ENCODE results near the gene DRC7.
"Not testable (repeated sequence)": the region's sequence is repeated elsewhere in the genome, so short reads cannot be mapped to it uniquely, and the experiment has no call there.

DRC7 gene

DNA sequence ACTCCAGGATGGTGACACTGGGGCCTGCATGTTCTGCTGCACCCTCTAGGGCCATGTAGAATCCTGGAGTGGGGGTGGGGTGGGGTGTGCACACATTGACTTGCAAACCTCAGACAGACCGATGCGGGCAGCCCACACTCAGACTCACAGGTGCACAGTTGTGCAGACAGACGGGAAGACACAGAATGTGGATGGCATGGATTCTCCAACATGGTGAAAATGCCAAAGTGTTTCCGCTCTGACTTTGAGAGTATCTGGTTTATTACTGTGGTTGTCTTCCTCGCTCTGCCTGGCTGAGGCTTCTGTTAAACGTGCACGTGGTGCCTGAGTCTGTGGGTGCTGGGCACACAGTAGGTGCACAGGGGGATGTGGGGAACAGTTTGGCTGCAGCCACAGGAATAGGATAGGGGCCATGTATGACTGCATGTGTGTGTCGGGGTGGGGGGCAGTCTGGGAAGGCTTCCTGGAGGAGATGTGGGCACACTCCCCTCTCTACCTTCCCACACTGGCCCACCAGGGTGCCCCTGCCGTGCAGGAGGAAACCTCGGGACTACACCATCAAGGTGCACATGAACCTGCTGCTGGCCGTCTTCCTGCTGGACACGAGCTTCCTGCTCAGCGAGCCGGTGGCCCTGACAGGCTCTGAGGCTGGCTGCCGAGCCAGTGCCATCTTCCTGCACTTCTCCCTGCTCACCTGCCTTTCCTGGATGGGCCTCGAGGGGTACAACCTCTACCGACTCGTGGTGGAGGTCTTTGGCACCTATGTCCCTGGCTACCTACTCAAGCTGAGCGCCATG, 35.5 kb upstream of the DRC7 start:
- DNase-seq (ENCODE audit: low read depth in 3 of 3, low spot score in 1 of 3), result no peak

GRCh38 chr16:57660715-57661463, 33.7 kb upstream of the DRC7 start:
- DNase-seq (ENCODE audit: low read depth in 3 of 3, low spot score in 1 of 3), result no peak

- DNase-seq (ENCODE audit: low read depth in 3 of 3, low spot score in 1 of 3), result no peak
These were observed 33.1 kb upstream of the DRC7 start for GRCh38 chr16:57661510-57661909.

DNA sequence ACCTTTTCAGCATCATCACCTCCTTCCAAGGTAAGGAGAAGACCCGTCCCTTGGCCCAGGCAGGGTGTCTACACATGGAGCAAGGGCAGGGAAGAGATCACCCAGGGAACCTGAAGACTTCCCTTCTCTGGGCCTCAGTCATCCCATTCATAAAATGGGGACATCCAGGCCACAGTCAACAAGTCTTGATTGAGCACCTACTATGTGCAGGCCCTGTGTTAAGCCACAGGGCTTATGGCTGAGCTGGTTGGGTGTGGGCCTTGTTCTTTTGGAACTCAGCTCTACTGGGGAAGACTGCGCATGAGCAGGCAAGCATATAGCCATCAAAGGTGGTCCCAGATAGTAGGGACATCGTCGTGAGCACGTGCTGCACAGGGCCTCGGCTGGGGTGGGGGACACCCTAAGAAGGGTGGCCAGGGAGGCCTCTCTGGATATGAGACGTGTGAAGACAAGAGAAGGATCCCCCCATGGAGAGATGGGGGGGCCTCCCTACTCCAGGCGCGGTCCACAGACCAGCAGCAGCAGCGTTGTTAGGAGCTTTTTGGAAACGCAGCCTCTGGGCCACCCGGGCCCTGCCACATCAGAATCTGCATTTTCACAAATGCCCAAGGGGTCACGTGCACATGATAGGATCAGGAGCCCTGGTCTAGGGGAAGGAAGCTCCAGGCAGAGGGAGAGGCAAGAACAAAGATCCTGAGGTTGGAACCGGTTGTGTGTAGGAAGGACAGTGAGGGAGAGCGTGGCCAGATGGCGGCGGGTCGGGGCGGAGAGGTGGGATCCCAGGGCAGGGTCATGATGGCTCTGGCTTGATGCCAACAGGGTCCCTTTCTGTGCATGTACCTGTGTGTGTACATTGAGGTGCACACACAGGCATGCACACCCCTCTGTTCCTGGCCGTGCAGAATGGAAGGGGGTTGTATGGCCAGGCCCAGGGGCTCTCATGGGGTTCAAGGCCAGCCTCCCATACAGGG, 32.4 kb upstream of the DRC7 start:
- no peak for DNase-seq (ENCODE audit: low read depth in 3 of 3, low spot score in 1 of 3)

GRCh38 chr16:57663436-57663835, 31.2 kb upstream of the DRC7 start:
- DNase-seq (ENCODE audit: low read depth in 3 of 3, low spot score in 1 of 3), result no peak

DNA sequence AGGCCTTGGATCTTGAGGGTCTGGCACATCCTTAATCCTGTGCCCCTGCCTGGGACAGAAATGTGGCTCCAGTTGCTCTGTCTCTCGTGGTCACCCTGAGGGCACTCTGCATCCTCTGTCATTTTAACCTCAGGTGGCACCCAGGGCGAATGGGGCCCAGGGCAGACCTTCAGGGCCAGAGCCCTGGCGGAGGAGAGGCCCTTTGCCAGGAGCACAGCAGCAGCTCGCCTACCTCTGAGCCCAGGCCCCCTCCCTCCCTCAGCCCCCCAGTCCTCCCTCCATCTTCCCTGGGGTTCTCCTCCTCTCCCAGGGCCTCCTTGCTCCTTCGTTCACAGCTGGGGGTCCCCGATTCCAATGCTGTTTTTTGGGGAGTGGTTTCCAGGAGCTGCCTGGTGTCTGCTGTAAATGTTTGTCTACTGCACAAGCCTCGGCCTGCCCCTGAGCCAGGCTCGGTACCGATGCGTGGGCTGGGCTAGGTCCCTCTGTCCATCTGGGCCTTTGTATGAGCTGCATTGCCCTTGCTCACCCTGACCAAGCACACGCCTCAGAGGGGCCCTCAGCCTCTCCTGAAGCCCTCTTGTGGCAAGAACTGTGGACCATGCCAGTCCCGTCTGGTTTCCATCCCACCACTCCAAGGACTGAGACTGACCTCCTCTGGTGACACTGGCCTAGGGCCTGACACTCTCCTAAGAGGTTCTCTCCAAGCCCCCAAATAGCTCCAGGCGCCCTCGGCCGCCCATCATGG, 30.5 kb upstream of the DRC7 start:
- no peak for DNase-seq (ENCODE audit: low read depth in 3 of 3, low spot score in 1 of 3)

DNA sequence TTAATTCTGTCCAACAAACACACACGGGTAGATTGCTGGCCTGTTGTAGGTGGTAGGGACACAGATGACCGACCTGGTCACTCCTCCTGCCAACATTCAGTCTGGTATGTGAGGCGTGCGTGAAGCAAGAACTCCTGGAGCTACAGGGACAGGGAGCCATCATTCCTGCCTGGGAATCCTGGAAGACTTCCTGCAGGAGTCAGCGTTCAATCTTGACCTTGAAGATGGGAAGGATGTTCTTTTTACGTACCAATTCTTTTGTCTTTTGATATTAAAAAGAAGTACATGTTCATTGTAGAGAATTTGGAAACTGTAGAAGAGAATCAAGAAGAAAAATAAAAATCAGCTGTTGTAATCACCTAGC, 30.0 kb upstream of the DRC7 start:
- DNase-seq (ENCODE audit: low read depth in 3 of 3, low spot score in 1 of 3), result no peak

DNA sequence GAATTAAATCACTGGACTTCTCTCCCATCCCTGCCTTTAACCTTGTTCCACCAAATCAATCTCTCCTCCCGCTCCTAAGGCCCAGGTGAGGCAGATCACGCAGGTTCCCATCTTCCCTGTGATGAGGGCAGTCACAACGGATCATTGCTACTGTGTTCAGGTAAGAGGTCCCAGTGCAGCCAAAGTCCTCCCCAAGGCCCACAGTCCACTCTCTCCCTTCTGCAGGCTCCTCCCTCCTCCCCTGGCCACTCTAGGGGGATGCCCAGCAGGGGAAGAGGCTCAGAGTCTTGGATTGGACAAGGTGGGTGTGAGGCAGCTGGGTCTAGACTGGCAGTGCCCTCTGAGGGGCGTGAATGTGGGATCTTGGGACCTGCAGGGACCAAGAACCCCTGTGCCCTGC, 29.1 kb upstream of the DRC7 start:
- DNase-seq (ENCODE audit: low read depth in 3 of 3, low spot score in 1 of 3), result no peak

GRCh38 chr16:57666353-57667047, 28.1 kb upstream of the DRC7 start:
- DNase-seq (ENCODE audit: low read depth in 3 of 3, low spot score in 1 of 3), result no peak

DNA sequence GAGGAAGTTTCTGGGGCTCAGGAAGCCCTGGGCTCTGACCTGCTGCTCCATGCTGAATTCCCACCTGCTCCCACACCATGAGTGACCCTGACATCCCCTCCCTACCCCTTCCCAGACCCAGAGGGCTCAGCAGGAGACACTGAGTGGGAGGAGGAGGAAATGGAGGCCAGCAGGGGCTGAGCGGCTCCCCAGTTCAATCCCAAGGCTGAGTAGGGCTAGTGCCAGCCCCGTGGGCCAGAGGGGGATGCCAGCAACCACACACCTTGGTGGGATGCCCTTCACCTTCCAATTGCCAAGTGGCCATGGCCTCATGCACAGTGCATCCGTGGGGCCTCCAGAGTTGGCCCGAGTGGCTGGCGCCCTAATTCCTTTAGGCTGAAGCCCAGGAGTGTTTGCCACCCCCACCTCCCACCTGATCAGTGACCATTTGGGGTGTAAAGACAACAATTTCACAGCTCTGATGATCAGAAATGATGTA, 27.5 kb upstream of the DRC7 start:
- DNase-seq (ENCODE audit: low read depth in 3 of 3, low spot score in 1 of 3), result no peak

DNA sequence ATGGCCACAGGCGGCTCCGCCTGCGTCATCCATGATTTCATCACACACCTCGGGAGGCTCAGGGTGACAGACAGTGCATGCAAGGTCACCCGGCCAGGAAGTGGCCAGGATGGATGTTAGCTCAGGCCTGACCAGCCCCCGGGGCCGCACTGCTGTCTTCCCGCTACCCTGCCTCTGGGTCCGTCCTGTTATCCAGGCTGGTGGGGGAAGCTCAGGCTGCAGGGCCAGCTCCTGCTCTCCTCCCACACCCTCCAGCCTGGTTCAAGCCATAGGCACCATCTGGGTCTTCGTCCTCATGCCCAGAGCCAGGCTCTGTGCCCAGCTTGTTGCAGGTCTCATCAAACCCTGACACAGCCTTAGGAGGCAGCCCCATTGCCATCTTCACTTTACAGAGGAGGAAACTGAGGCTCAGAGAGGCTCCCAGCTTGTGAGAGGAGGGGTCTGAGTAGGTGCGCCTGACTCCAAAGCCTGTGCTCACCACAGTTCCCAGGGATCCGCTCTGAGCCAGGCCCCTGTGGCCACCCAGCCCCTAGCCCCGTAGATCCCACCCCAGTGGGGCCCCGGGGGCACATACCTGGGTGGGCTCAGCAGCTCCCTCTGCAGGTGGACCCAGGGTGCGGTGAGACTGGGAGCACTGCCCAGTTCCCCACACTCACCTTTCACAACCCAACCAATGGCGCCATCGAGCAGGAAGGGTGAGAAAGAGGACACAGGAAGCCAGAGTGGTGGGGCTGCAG, 26.9 kb upstream of the DRC7 start:
- no peak for DNase-seq (ENCODE audit: low read depth in 3 of 3, low spot score in 1 of 3)

- DNase-seq (ENCODE audit: low read depth in 3 of 3, low spot score in 1 of 3), result no peak
These were observed 26.4 kb upstream of the DRC7 start, which contains the start of gene ADGRG3 for GRCh38 chr16:57668263-57668571. ADGRG3 (plus strand) TSS chr16:57668306; CDS start chr16:57668348, 42 bp downstream.

DNA sequence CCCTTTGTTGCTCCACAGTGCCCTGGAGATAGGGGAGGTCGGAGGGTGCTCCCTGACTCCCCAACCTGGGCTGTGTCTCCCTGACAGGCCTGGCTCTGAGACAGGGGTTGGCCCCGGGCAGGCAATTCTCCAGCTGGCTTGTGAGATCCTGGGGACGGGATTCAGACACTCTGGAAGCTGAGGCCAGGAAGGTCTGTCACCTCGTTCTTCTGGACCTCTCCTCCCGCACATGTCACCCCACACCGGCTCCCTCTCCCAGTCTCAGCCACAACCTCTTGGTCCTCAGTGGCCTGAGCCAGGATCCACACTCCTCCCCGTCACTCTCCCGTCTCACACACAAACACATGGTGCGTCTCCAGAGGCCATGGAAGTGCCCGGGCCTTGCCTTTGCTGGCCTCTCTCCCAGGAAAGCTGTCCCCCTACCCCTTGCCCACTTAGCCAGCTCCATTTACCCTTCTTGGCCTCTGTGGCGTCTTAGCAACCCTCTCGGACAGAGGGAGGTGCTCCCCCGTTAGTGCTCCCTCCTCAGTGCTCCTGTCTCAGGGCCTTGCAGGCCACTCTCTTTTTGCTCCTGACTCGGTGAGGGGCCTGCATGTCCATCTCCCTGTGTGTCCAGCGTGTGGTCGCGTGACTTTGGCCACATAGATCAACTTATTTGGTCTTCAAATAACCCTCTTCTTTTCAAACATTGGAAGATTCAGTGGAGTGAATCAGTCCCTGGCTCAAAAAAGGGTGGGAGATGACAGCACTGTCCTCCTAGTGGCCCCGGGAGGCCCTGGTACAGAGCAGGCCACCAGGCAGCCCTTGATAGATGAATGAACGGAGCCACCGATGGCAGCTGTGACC, 25.8 kb upstream of the DRC7 start:
- no peak for DNase-seq (ENCODE audit: low read depth in 3 of 3, low spot score in 1 of 3)

DNA sequence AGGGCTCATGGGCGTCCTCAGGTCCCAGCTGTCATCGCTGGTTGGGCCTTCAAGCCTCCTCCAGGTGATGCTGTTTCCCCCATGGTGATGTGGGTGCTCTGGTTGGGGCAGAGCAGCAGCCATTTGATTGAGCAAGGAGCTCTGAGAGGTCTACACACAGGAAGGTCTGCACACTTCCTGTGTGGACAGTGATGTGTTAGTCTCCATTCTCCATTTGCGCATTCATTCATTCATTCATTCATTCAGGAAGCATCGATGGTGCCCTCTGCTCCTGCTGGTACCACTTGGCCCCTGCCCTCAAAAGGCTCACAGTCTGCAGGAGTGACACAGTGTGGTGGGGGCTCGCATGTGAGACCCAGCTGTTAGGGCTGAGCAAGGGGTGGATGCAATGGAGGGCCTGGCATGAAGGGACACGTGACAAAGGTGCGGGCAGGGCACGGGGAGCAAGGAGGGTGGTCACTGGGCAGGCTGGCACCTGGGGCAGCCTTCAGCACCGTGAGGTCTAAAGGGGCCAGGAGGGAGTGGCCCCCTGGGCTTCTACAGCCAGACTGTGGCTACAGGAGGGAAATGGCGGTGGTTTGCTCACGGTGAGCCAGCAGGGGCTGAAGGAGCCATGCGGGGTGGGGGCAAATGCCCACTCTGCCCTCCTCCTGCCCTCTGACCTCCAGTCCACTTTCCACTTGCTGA, 25.0 kb upstream of the DRC7 start:
- DNase-seq (ENCODE audit: low read depth in 3 of 3, low spot score in 1 of 3), result no peak

- no peak for DNase-seq (ENCODE audit: low read depth in 3 of 3, low spot score in 1 of 3)
These were observed 24.4 kb upstream of the DRC7 start for GRCh38 chr16:57670196-57670595.

GRCh38 chr16:57671451-57671850, 23.2 kb upstream of the DRC7 start:
- not testable (repeated sequence) for DNase-seq (ENCODE audit: low read depth in 3 of 3, low spot score in 1 of 3)

- DNase-seq (ENCODE audit: low read depth in 3 of 3, low spot score in 1 of 3), result no peak
These were observed 22.2 kb upstream of the DRC7 start for GRCh38 chr16:57672416-57672815.

DNA sequence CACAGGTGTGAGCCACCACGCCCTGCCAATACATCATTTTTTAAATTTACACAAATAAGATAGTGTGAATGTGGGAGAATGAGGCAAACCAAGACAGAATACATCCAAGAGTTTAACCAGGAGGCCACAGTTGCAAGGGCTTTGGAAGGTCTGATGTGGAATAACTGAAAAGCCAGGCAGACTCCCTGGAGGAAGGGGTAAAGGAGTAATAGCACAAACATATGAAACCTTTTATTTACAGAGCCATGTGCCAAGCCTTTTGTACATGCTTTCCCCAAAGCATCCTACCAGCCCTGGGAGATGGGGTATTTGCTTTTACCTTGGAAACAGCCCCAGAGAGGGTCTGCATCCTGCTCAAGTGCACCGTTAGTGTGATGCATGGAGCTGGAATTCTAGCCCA, 21.8 kb upstream of the DRC7 start:
- DNase-seq (ENCODE audit: low read depth in 3 of 3, low spot score in 1 of 3), result no peak

All from stimulated activated CD4-positive, alpha-beta T cell treated with anti-CD3 and anti-CD28 coated beads, TNF-alpha, amount 100 ng/mL, for 1 hour (primary cell).